ENCODE measurements around the gene NASP.

The NASP gene

GRCh38 chr1:45567911-45568310 is 15.9 kb upstream of the NASP start:
- peaks cover 4% of the 10 kb centered on the region; the same call in 1 of the 2 replicates for H3K36me3 ChIP-seq (ENCODE audit: insufficient read depth)
- no peak overlapping the region for H2AFZ ChIP-seq (ENCODE audit: low read depth)
- no peak overlapping the region for H3K9ac ChIP-seq
- H3K79me2 ChIP-seq (ENCODE audit: insufficient read depth, low read depth), result no peaks in the 10 kb centered on the region
- H3K4me2 ChIP-seq, result no peak overlapping the region
- no peak overlapping the region for H3K4me3 ChIP-seq (IDR thresholded peaks at IDR 0.05; ENCODE audit: insufficient read depth, low read depth, low read length)
- no peaks in the 10 kb centered on the region for H4K20me1 ChIP-seq (ENCODE audit: insufficient read depth)
- no peaks in the 10 kb centered on the region for H3K27me3 ChIP-seq (ENCODE audit: insufficient read depth, low read depth)
- no peak overlapping the region for H3K27ac ChIP-seq
- no peaks in the 10 kb centered on the region for H3K4me1 ChIP-seq (ENCODE audit: low read depth, poor library complexity, severe bottlenecking)
- TF ChIP-seq, protein P1, sequence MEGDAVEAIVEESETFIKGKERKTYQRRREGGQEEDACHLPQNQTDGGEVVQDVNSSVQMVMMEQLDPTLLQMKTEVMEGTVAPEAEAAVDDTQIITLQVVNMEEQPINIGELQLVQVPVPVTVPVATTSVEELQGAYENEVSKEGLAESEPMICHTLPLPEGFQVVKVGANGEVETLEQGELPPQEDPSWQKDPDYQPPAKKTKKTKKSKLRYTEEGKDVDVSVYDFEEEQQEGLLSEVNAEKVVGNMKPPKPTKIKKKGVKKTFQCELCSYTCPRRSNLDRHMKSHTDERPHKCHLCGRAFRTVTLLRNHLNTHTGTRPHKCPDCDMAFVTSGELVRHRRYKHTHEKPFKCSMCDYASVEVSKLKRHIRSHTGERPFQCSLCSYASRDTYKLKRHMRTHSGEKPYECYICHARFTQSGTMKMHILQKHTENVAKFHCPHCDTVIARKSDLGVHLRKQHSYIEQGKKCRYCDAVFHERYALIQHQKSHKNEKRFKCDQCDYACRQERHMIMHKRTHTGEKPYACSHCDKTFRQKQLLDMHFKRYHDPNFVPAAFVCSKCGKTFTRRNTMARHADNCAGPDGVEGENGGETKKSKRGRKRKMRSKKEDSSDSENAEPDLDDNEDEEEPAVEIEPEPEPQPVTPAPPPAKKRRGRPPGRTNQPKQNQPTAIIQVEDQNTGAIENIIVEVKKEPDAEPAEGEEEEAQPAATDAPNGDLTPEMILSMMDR (conservative IDR thresholded peaks at IDR 0.05; ENCODE audit: low read depth, low read length), result no peak

GRCh38 chr1:45568421-45568820 is 15.4 kb upstream of the NASP start:
- H3K36me3 ChIP-seq (ENCODE audit: insufficient read depth), result peaks cover 4% of the 10 kb centered on the region; the same call in 1 of the 2 replicates
- no peaks in the 10 kb centered on the region for H3K4me1 ChIP-seq (ENCODE audit: low read depth, poor library complexity, severe bottlenecking)
- H3K9ac ChIP-seq, result no peak overlapping the region
- H3K79me2 ChIP-seq (ENCODE audit: insufficient read depth, low read depth), result no peaks in the 10 kb centered on the region
- H4K20me1 ChIP-seq (ENCODE audit: insufficient read depth), result no peaks in the 10 kb centered on the region
- TF ChIP-seq, protein P1 (conservative IDR thresholded peaks at IDR 0.05; ENCODE audit: low read depth, low read length), result no peak
- no peak overlapping the region for H3K4me3 ChIP-seq (IDR thresholded peaks at IDR 0.05; ENCODE audit: insufficient read depth, low read depth, low read length)
- no peak overlapping the region for H2AFZ ChIP-seq (ENCODE audit: low read depth)
- H3K27me3 ChIP-seq (ENCODE audit: insufficient read depth, low read depth), result no peaks in the 10 kb centered on the region
- no peak overlapping the region for H3K27ac ChIP-seq
- H3K4me2 ChIP-seq, result no peak overlapping the region

GRCh38 chr1:45569571-45569961 is 14.3 kb upstream of the NASP start:
- no peak overlapping the region for H3K9ac ChIP-seq
- H3K27ac ChIP-seq, result no peak overlapping the region
- no peaks in the 10 kb centered on the region for H3K79me2 ChIP-seq (ENCODE audit: insufficient read depth, low read depth)
- no peak overlapping the region for H3K4me3 ChIP-seq (IDR thresholded peaks at IDR 0.05; ENCODE audit: insufficient read depth, low read depth, low read length)
- TF ChIP-seq, protein P1 (conservative IDR thresholded peaks at IDR 0.05; ENCODE audit: low read depth, low read length), result no peak
- no peaks in the 10 kb centered on the region for H3K4me1 ChIP-seq (ENCODE audit: low read depth, poor library complexity, severe bottlenecking)
- no peaks in the 10 kb centered on the region for H4K20me1 ChIP-seq (ENCODE audit: insufficient read depth)
- H3K4me2 ChIP-seq, result no peak overlapping the region
- H3K36me3 ChIP-seq (ENCODE audit: insufficient read depth), result peaks cover 4% of the 10 kb centered on the region; the same call in 1 of the 2 replicates
- no peaks in the 10 kb centered on the region for H3K27me3 ChIP-seq (ENCODE audit: insufficient read depth, low read depth)
- H2AFZ ChIP-seq (ENCODE audit: low read depth), result no peak overlapping the region

- Histone ChIP-seq H3K27ac (no peak overlapping the region), H3K4me3 (IDR thresholded peaks at IDR 0.05; ENCODE audit: insufficient read depth, low read depth, low read length) (no peak overlapping the region), H3K9ac (no peak overlapping the region), H3K4me1 (ENCODE audit: low read depth, poor library complexity, severe bottlenecking) (no peaks in the 10 kb centered on the region), H3K27me3 (ENCODE audit: insufficient read depth, low read depth) (no peaks in the 10 kb centered on the region), H4K20me1 (ENCODE audit: insufficient read depth) (no peaks in the 10 kb centered on the region), H3K4me2 (no peak overlapping the region), H3K79me2 (ENCODE audit: insufficient read depth, low read depth) (no peaks in the 10 kb centered on the region), H2AFZ (ENCODE audit: low read depth) (no peak overlapping the region), H3K36me3 (ENCODE audit: insufficient read depth) (peaks cover 4% of the 10 kb centered on the region; the same call in 1 of the 2 replicates)
- TF ChIP-seq, protein P1 (conservative IDR thresholded peaks at IDR 0.05; ENCODE audit: low read depth, low read length), result peak; percentile 96
Observed at GRCh38 chr1:45569962-45570581, 13.8 kb upstream of the NASP start.
